ENCODE data around the gene CABP5.

The CABP5 gene

DNA sequence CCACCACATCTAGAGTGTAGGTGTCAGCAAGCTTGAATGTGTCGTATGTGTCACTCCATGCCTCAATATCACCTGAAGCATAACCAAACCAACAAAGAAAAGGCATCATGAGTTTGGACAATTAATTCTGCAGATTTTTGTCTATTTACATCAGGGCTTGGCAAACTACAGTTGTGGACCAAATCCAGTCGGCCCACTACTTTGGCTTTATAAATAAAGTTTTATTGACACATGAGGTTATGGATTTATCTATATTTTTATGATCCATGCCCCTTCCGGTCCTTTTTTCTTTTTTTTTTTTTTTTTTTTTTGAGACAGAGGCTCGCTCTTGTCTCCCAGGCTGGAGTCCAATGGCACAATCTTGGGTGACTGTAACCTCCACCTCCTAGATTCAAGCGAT, 9.2 kb upstream of the CABP5 start:
- no peak overlapping the region for H3K4me3 ChIP-seq (ENCODE audit: low read depth, low read length)
- TF ChIP-seq POLR2A (IDR thresholded peaks at IDR 0.05; ENCODE audit: extremely low read depth, insufficient read length) (no peak), MYC (IDR thresholded peaks at IDR 0.05; ENCODE audit: low read depth, low read length) (no peak)
- TF ChIP-seq, protein P1, sequence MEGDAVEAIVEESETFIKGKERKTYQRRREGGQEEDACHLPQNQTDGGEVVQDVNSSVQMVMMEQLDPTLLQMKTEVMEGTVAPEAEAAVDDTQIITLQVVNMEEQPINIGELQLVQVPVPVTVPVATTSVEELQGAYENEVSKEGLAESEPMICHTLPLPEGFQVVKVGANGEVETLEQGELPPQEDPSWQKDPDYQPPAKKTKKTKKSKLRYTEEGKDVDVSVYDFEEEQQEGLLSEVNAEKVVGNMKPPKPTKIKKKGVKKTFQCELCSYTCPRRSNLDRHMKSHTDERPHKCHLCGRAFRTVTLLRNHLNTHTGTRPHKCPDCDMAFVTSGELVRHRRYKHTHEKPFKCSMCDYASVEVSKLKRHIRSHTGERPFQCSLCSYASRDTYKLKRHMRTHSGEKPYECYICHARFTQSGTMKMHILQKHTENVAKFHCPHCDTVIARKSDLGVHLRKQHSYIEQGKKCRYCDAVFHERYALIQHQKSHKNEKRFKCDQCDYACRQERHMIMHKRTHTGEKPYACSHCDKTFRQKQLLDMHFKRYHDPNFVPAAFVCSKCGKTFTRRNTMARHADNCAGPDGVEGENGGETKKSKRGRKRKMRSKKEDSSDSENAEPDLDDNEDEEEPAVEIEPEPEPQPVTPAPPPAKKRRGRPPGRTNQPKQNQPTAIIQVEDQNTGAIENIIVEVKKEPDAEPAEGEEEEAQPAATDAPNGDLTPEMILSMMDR (IDR thresholded peaks at IDR 0.05; ENCODE audit: low read depth, low read length) = no peak
- TF ChIP-seq, protein P2, sequence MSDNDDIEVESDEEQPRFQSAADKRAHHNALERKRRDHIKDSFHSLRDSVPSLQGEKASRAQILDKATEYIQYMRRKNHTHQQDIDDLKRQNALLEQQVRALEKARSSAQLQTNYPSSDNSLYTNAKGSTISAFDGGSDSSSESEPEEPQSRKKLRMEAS (IDR thresholded peaks at IDR 0.05; ENCODE audit: low read depth, low read length) = no peak
- DNase-seq (ENCODE audit: low read depth) = no peak

DNA sequence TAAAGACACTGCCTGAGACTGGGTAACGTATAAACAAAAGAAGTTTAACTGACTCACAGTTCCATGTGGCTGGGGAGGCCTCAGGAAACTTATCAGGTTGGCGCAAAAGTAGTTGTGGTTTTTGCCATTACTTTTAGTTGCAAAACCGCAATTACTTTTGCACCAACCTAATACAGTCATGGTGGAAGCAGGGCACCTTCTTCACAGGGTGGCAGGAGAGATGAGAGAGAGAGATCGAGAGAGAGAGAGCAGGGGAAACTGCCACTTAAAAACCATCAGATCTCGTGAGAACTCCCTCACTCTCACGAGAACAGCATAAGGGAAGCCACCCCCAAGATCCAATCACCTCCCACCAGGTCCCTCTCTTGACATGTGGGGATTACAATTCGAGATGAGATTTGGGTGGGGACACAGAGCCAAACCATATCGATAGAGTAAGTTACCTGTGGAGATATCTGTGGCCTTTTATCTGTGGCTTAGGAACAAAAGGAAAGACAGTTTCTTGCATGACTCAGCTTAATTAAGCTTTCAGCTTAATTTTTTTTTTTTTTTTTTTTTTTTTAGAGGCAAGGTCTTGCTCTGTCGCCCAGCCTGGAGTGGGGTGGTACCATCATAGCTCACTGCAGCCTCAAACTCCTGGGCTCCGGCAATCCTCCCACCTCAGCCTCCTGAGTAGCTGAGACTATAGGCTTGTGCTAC, 7.6 kb upstream of the CABP5 start:
- peak; percentile 49 for DNase-seq (ENCODE audit: low read depth)
- TF ChIP-seq, protein P1 (IDR thresholded peaks at IDR 0.05; ENCODE audit: low read depth, low read length) = no peak
- TF ChIP-seq MYC (IDR thresholded peaks at IDR 0.05; ENCODE audit: low read depth, low read length) (no peak), POLR2A (IDR thresholded peaks at IDR 0.05; ENCODE audit: extremely low read depth, insufficient read length) (no peak)
- TF ChIP-seq, protein P2 (IDR thresholded peaks at IDR 0.05; ENCODE audit: low read depth, low read length) = no peak
- H3K4me3 ChIP-seq (ENCODE audit: low read depth, low read length) = no peak overlapping the region

DNA sequence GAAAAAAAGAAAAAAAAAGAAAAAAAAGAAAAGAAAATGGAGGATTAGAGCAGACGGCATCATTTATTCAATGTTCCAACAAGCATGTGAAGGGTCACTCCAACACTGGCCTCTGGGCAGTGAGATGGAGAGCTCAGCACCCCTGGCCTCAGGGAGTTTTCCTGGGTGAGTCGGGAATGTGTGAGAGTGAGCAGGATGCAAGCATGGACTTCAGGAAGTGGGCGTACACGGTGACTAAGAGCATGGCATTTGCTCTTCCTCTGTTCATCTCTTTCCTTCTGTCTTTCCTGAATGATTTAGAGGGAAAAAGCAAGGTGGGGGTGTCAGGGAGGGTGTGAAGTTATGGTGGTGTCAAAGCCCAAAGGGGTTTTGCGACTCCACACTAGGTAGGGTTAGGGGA, 682 bp upstream of the CABP5 start:
- TF ChIP-seq POLR2A (IDR thresholded peaks at IDR 0.05; ENCODE audit: extremely low read depth, insufficient read length) = no peak
- TF ChIP-seq, protein P2 (IDR thresholded peaks at IDR 0.05; ENCODE audit: low read depth, low read length) = no peak
- no peak for DNase-seq (ENCODE audit: low read depth)
- no peak overlapping the region for H3K4me3 ChIP-seq (ENCODE audit: low read depth, low read length)

DNA sequence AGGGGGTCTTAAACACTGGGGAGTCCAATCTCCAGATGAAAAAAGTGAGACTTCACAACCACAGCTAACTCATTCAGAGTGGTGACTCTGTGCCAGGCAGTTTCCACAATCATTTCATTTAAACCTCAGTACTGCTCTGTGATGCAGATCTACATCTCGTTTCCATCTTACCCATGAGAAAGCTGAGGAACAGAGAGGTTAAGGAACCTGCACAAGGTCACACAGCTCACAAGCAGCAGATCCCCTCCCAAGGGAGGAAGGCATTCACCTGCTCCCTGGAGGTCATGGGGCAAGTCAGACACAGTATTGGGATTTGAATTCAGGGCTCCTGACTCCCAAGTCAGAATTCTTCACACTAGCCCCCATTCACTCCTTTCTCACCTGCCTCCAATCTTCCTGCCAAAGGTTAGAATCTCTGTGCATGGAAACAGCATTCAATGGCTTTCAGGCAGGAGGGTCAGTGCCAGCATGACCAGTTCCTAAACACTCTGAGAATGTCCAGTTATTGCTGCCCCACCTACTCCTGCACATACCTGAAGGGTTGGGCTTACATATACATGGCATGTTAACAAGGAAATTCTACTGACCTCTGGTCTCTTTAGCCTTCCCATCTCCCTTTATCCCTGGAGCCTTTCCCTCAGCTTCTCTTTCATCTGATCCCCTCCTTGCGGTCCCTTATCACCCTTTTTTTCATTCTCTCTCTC, 1.9 kb downstream of the CABP5 start:
- TF ChIP-seq, protein P2 (IDR thresholded peaks at IDR 0.05; ENCODE audit: low read depth, low read length) = no peak
- TF ChIP-seq, protein P1 (IDR thresholded peaks at IDR 0.05; ENCODE audit: low read depth, low read length) = no peak
- TF ChIP-seq MYC (IDR thresholded peaks at IDR 0.05; ENCODE audit: low read depth, low read length) = no peak
- TF ChIP-seq POLR2A (IDR thresholded peaks at IDR 0.05; ENCODE audit: extremely low read depth, insufficient read length) = no peak
- DNase-seq (ENCODE audit: low read depth) = no peak

DNA sequence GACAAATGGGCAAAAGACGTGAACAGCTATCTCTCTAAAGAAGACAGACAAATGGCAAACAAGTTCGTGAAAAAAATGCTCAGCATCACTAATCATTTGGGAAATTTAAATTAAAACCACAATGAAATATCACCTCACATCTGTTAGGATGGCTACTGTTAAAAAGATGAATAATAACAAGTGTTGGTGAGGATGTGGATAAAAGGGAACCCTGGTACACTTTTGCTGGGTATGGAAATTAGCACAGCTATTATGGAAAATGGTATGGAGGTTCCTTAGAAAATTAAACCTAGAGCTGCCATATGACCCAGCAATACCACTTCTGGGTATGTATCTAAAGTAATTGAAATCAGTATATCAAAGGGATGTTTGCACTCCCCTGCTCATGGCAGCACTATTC, 7.1 kb downstream of the CABP5 start:
- DNase-seq (ENCODE audit: low read depth) = no peak
- TF ChIP-seq, protein P1 (IDR thresholded peaks at IDR 0.05; ENCODE audit: low read depth, low read length) = no peak
- TF ChIP-seq, protein P2 (IDR thresholded peaks at IDR 0.05; ENCODE audit: low read depth, low read length) = no peak
- TF ChIP-seq MYC (IDR thresholded peaks at IDR 0.05; ENCODE audit: low read depth, low read length) (no peak), POLR2A (IDR thresholded peaks at IDR 0.05; ENCODE audit: extremely low read depth, insufficient read length) (no peak)
- no peak overlapping the region for H3K4me3 ChIP-seq (ENCODE audit: low read depth, low read length)

More for the DNA sequence above, 1.9 kb downstream of the CABP5 start:
- H3K4me3 ChIP-seq (ENCODE audit: low read depth, low read length) = no peak overlapping the region

DNA sequence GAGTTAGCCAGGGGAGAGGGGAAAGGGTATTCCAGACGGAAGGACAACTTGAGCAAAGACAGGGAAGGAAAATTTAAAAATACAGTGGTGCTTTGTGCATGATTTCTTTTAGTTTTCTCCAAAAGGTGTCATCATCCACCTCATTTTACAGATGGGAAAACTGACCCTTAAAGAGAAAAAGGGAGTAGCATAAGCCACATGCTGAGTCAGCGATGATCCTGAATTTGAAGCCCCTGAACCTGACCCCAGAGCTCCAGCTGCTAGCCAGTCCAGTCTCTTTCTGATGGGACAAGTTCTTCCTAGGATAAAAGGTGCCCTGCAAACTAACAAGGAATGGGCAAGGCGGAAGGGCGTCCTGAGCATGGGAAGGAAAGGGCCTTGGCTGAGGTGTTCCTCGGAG, 10.3 kb downstream of the CABP5 start:
- H3K4me3 ChIP-seq (ENCODE audit: low read depth, low read length) = no peak overlapping the region
- no peak for DNase-seq (ENCODE audit: low read depth)

More for the DNA sequence above, 10.3 kb downstream of the CABP5 start:
- TF ChIP-seq, protein P2 (IDR thresholded peaks at IDR 0.05; ENCODE audit: low read depth, low read length) = no peak
- TF ChIP-seq POLR2A (IDR thresholded peaks at IDR 0.05; ENCODE audit: extremely low read depth, insufficient read length) (no peak), MYC (IDR thresholded peaks at IDR 0.05; ENCODE audit: low read depth, low read length) (no peak)
- TF ChIP-seq, protein P1 (IDR thresholded peaks at IDR 0.05; ENCODE audit: low read depth, low read length) = no peak
